ENCODE measurements around the gene NRXN3. TPM values are rescaled to one million over a fixed set of nuclear protein-coding genes. Genes with fewer than 3 reads are reported as not detected.

NRXN3 gene
- polyA plus RNA-seq, 1 experiment, result 7.0 TPM

DNA sequence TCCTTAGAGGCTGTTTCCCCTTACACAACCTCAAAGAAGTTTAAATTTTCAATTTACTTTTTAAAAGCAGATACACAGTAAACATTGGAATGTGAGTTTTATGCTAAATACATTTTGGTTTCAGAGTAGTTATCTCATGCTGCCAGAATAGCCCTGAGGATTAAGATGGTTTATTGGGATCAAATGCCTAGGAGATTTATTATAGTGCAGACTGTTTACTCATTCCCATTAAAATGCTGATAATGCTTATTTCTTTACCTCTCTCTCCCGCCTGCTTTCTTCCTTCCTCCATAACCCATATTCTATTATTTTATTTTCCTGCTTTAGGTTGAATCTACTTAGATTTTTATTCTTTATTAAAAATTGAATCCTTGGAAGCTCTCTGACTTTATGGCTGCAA is 1701.0 kb downstream of the NRXN3 start:
- ChIA-PET POLR2A (interaction anchor here (0.6 kb wide), 1 partner anchor 15 kb away, joined by 3 read pairs; no protein-coding TSS in a partner anchor), CTCF (no interaction called here)
- DNase-seq (ENCODE audit: low read depth), result no peak

DNA sequence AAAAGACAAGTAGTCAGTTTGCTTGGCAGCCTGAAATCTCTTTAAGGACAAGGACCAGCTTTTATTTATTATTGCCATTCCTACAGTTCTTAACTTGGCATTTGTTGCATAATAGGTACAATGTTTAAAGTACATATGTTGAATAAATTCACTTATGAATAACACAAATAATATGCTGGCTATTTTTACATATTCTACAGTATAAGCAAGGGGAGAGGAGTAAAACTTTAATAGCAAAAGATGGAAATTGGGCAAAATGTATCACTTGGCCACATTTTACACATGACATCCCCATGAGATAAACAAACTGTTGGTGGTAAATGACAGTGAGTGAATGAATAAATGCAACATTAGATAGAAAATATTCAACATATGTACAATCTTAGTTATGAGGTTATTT is 1708.1 kb downstream of the NRXN3 start:
- POLR2A ChIA-PET, result no interaction called here
- Histone ChIP-seq H3K27me3 (ENCODE audit: control insufficient read depth, insufficient read depth, low read length) (no peaks in the 10 kb centered on the region; the same call in 1 of the 2 replicates), H3K36me3 (ENCODE audit: control insufficient read depth, insufficient read depth, low read length) (no peaks in the 10 kb centered on the region), H3K4me3 (ENCODE audit: low read depth, low read length) (no peak overlapping the region)
- DNase-seq (ENCODE audit: low read depth), result no peak
- TF ChIP-seq, protein P1, sequence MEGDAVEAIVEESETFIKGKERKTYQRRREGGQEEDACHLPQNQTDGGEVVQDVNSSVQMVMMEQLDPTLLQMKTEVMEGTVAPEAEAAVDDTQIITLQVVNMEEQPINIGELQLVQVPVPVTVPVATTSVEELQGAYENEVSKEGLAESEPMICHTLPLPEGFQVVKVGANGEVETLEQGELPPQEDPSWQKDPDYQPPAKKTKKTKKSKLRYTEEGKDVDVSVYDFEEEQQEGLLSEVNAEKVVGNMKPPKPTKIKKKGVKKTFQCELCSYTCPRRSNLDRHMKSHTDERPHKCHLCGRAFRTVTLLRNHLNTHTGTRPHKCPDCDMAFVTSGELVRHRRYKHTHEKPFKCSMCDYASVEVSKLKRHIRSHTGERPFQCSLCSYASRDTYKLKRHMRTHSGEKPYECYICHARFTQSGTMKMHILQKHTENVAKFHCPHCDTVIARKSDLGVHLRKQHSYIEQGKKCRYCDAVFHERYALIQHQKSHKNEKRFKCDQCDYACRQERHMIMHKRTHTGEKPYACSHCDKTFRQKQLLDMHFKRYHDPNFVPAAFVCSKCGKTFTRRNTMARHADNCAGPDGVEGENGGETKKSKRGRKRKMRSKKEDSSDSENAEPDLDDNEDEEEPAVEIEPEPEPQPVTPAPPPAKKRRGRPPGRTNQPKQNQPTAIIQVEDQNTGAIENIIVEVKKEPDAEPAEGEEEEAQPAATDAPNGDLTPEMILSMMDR (IDR thresholded peaks at IDR 0.05; ENCODE audit: insufficient read depth, low read depth, low read length), result no peak
- CTCF ChIA-PET, result no interaction called here

More for the DNA sequence above, 1701.0 kb downstream of the NRXN3 start:
- Histone ChIP-seq H3K36me3 (ENCODE audit: control insufficient read depth, insufficient read depth, low read length) (no peaks in the 10 kb centered on the region), H3K27me3 (ENCODE audit: control insufficient read depth, insufficient read depth, low read length) (no peaks in the 10 kb centered on the region), H3K4me3 (ENCODE audit: low read depth, low read length) (no peak overlapping the region)
- TF ChIP-seq, protein P1 (IDR thresholded peaks at IDR 0.05; ENCODE audit: insufficient read depth, low read depth, low read length), result no peak

DNA sequence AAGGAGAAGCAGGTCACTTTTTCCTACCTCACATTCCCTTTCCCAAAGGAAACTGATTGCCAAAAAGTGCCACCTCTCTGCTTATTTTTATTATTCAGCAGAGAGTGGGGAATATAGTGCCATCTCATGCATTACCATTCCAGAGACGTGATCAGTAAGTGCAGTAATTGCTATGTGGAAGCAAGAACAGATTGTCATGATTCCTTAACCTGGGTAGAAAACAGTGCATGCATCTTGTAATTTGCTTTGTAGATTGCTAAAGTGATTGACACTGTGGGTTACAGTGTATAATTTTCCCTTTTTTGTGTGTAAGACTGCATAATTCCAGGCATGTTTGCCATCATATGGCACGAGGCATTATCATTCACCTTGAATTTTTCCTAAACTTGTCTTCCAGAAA is 1708.6 kb downstream of the NRXN3 start:
- ChIA-PET POLR2A (no interaction called here), CTCF (no interaction called here)

DNA sequence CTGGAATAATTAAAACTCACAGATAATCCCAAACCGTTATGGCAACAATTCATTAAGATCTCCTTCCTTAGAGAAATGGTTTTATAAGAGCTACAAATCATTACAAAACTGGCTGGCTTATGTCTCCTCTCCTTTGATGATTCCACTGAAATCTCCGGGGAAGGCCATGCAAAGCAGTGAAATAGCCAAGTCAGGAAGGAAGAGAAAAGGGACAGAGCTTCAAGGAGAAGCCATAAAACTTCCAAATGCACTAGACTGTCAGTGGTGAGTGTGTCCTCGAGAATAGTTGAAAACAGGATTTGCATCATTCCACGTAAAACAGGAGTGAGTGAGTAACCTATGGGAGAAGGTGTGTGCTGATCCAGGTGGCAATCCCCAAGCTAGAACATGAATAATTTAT is 1711.1 kb downstream of the NRXN3 start:
- no peak for DNase-seq (ENCODE audit: low read depth)
- H3K27me3 ChIP-seq (ENCODE audit: control insufficient read depth, insufficient read depth, low read length), result no peaks in the 10 kb centered on the region; the same call in 1 of the 2 replicates
- H3K4me3 ChIP-seq (ENCODE audit: low read depth, low read length), result no peak overlapping the region
- ChIA-PET POLR2A (interaction anchor here (0.6 kb wide), 1 partner anchor 921 kb away, joined by 4 read pairs; no protein-coding TSS in a partner anchor), CTCF (interaction anchor here (0.7 kb wide), 1 partner anchor 101 kb away, joined by 3 read pairs; no protein-coding TSS in a partner anchor)
- H3K36me3 ChIP-seq (ENCODE audit: control insufficient read depth, insufficient read depth, low read length), result no peaks in the 10 kb centered on the region
- TF ChIP-seq, protein P1 (IDR thresholded peaks at IDR 0.05; ENCODE audit: insufficient read depth, low read depth, low read length), result no peak

More for the DNA sequence above, 1708.6 kb downstream of the NRXN3 start:
- DNase-seq (ENCODE audit: low read depth), result no peak
- Histone ChIP-seq H3K4me3 (ENCODE audit: low read depth, low read length) (no peak overlapping the region), H3K36me3 (ENCODE audit: control insufficient read depth, insufficient read depth, low read length) (no peaks in the 10 kb centered on the region), H3K27me3 (ENCODE audit: control insufficient read depth, insufficient read depth, low read length) (no peaks in the 10 kb centered on the region; the same call in 1 of the 2 replicates)
- TF ChIP-seq, protein P1 (IDR thresholded peaks at IDR 0.05; ENCODE audit: insufficient read depth, low read depth, low read length), result no peak

DNA sequence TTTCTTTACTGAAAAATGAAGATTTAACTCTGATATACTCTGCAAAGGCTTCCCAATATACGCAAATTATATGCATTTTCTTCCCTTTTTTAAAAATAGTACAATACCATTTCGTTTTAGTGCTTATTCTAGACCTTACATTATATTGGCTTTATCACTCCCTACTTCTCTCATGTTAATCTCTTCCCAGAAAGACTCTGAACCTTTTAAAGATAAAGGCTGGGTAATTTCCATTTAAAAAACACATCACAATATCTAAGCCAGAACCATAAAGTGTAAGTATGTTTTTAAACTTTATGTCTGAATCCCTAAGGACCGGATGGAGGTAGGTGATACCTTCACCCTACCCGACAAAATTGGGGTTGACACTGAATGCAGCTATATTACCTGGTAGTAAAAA is 1720.4 kb downstream of the NRXN3 start:
- H3K36me3 ChIP-seq (ENCODE audit: control insufficient read depth, insufficient read depth, low read length), result no peaks in the 10 kb centered on the region
- no peaks in the 10 kb centered on the region for H3K27me3 ChIP-seq (ENCODE audit: control insufficient read depth, insufficient read depth, low read length)
- POLR2A ChIA-PET, result no interaction called here
- TF ChIP-seq, protein P1 (IDR thresholded peaks at IDR 0.05; ENCODE audit: insufficient read depth, low read depth, low read length), result no peak
- CTCF ChIA-PET, result no interaction called here
- no peak for DNase-seq (ENCODE audit: low read depth)
- no peak overlapping the region for H3K4me3 ChIP-seq (ENCODE audit: low read depth, low read length)

All from BJ (cell line).